SK-N-SH (cell line): Measurements from ENCODE around the gene CARD14. TPM values are rescaled to one million over a fixed set of nuclear protein-coding genes. Genes with fewer than 3 reads are reported as not detected.

Source experiments
- CTCF ChIA-PET: fragments of 300-600, 350-600 bp; formaldehyde crosslinking; extraction: SDS; loops from one replicate; lab custom pipeline; 2021; lab: Yijun Ruan, JAX
- POLR2A ChIA-PET: fragments of 350-600 bp; sonication (Branson Sonifier 250); formaldehyde crosslinking; extraction: SDS; loops from one replicate; lab custom pipeline; 2020; ENCODE audit warnings: antibody characterized with exemption, inconsistent platforms; lab: Yijun Ruan, JAX
- DNase-seq: peaks from one replicate; pipeline ENCODE4 v3.0.0; 2012
- H2AFZ ChIP-seq: fragments of 200-600 bp; sonication (generic); 2 replicates; pipeline ENCODE4 v1.8.1; 2016; ENCODE audit warnings: antibody characterized with exemption, mild to moderate bottlenecking, low read depth
- H3F3A ChIP-seq: fragments of 200-600 bp; sonication (generic); replicated peaks from 2 replicates; pipeline ENCODE3; 2016; ENCODE audit warnings: antibody characterized with exemption, mild to moderate bottlenecking; ENCODE audit not compliant: insufficient read depth
- H3K27ac ChIP-seq, 2 experiments: fragments of 200-500 bp in 1 of 2; fragments of 200-600 bp in 1 of 2; sonication (Bioruptor generic) in 1 of 2; sonication (generic), shearing (Covaris generic) in 1 of 2; 2 replicates each; pipeline versions ENCODE4 v1.5.1 to v1.6.1; 2014 to 2016; ENCODE audit warnings: low read depth in 2 of 2, inconsistent platforms in 1 of 2, low read length in 1 of 2, mild to moderate bottlenecking in 1 of 2, mixed read lengths in 1 of 2
- H3K27me3 ChIP-seq: fragments of 200-600 bp; sonication (generic), shearing (Covaris generic); 2 replicates; pipeline ENCODE4 v1.6.1; 2016; ENCODE audit warnings: mixed run types; ENCODE audit not compliant: insufficient read depth
- H3K36me3 ChIP-seq, 2 experiments: fragments of 200-500 bp in 1 of 2; fragments of 200-600 bp in 1 of 2; sonication (Bioruptor generic) in 1 of 2; sonication (generic) in 1 of 2; replicated peaks in 1 of 2; 2 replicates each; pipeline versions ENCODE3 to v1.5.1; 2014 to 2016; ENCODE audit warnings: low read length in 1 of 2, mild to moderate bottlenecking in 1 of 2; ENCODE audit not compliant: insufficient read depth in 2 of 2, control insufficient read depth in 1 of 2
- H3K4me1 ChIP-seq, 2 experiments: fragments of 200-500 bp in 1 of 2; fragments of 200-600 bp in 1 of 2; sonication (Bioruptor generic) in 1 of 2; sonication (generic), shearing (Covaris generic) in 1 of 2; 2 replicates each; pipeline versions ENCODE4 v1.5.1 to v1.6.1; 2014 to 2016; ENCODE audit warnings: low read depth in 1 of 2, low read length in 1 of 2, mixed run types in 1 of 2; ENCODE audit not compliant: insufficient read depth in 2 of 2, control insufficient read depth in 1 of 2
- H3K4me2 ChIP-seq: fragments of 200-600 bp; sonication (generic), shearing (Covaris generic); 2 replicates; pipeline ENCODE4 v1.6.1; 2017; ENCODE audit warnings: mixed run types
- H3K4me3 ChIP-seq, 2 experiments: fragments of 200-500 bp in 1 of 2; fragments of 200-600 bp in 1 of 2; sonication (Bioruptor generic) in 1 of 2; sonication (generic), shearing (Covaris generic) in 1 of 2; 2 replicates each; pipeline versions ENCODE4 v1.5.1 to v1.8.1; 2014 to 2016; ENCODE audit warnings: low read depth in 2 of 2, inconsistent platforms in 1 of 2, low read length in 1 of 2, mild to moderate bottlenecking in 1 of 2, mixed read lengths in 1 of 2, moderate library complexity in 1 of 2
- H3K79me2 ChIP-seq: fragments of 200-600 bp; sonication (generic); 2 replicates; pipeline ENCODE4 v1.8.1; 2017; ENCODE audit warnings: mild to moderate bottlenecking; ENCODE audit not compliant: insufficient read depth
- H3K9ac ChIP-seq: fragments of 200-600 bp; sonication (generic); 2 replicates; pipeline ENCODE4 v1.6.1; 2017; ENCODE audit warnings: mixed run types
- H3K9me2 ChIP-seq: fragments of 200-600 bp; sonication (generic); 2 replicates; pipeline ENCODE4 v1.6.1; 2017; ENCODE audit warnings: mixed run types
- H3K9me3 ChIP-seq: fragments of 200-600 bp; sonication (generic); 2 replicates; pipeline ENCODE4 v1.6.1; 2017; ENCODE audit warnings: mixed run types, mild to moderate bottlenecking, moderate library complexity
- H4K20me1 ChIP-seq: fragments of 200-600 bp; sonication (generic); 2 replicates; pipeline ENCODE4 v1.6.1; 2017; ENCODE audit warnings: mild to moderate bottlenecking, mixed run types; ENCODE audit not compliant: insufficient read depth
- CHD2 ChIP-seq: fragments of 150-350 bp; IDR thresholded peaks from 2 replicates; pipeline ENCODE4 v1.6.1; 2018; ENCODE audit warnings: low read length; ENCODE audit not compliant: partially characterized antibody
- ELF1 ChIP-seq: IDR thresholded peaks from 2 replicates; pipeline ENCODE4 v1.4.0; 2012
- EP300 ChIP-seq, 2 experiments: IDR thresholded peaks; 2 replicates each; pipeline versions ENCODE4 v1.4.0 to v1.6.1; 2012; ENCODE audit warnings: borderline replicate concordance in 1 of 2, low read depth in 1 of 2, low read length in 1 of 2
- EZH2phosphoT487 ChIP-seq: fragments of 200-600 bp; sonication (generic); IDR thresholded peaks from 2 replicates; pipeline ENCODE4 v1.6.1; 2017; ENCODE audit warnings: low read depth, mixed run types, mild to moderate bottlenecking, antibody characterized with exemption, moderate library complexity, borderline replicate concordance
- FOXJ3 ChIP-seq: sonication (generic); formaldehyde crosslinking; IDR thresholded peaks from 2 replicates; pipeline ENCODE4 v1.5.1; 2020; ENCODE audit warnings: mild to moderate bottlenecking, missing genetic modification reagents
- GATA2 ChIP-seq: sonication (generic); formaldehyde crosslinking; IDR thresholded peaks from 2 replicates; pipeline ENCODE4 v1.5.0; 2020; ENCODE audit warnings: mild to moderate bottlenecking, missing genetic modification reagents
- JUND ChIP-seq: IDR thresholded peaks from 2 replicates; pipeline ENCODE4 v1.4.0; 2012
- MEF2A ChIP-seq: IDR thresholded peaks from 2 replicates; pipeline ENCODE4 v1.4.0; 2012; ENCODE audit warnings: low read depth, borderline replicate concordance
- NFIC ChIP-seq: IDR thresholded peaks from 2 replicates; pipeline ENCODE4 v1.4.0; 2012; ENCODE audit warnings: borderline replicate concordance
- NRF1 ChIP-seq: IDR thresholded peaks from 2 replicates; pipeline ENCODE4 v1.6.1; 2012; ENCODE audit warnings: low read depth, mild to moderate bottlenecking, low read length
- POLR2AphosphoS5 ChIP-seq: IDR thresholded peaks from 2 replicates; pipeline ENCODE4 v1.6.1; 2012; ENCODE audit warnings: low read depth, low read length
- RAD21 ChIP-seq: IDR thresholded peaks from 2 replicates; pipeline ENCODE4 v1.6.1; 2012; ENCODE audit warnings: mild to moderate bottlenecking, low read length
- RFX5 ChIP-seq: IDR thresholded peaks from 2 replicates; pipeline ENCODE4 v1.6.1; 2012; ENCODE audit warnings: mild to moderate bottlenecking, improper control_type of control experiment, low read length
- SIN3A ChIP-seq: IDR thresholded peaks from 2 replicates; pipeline ENCODE4 v1.6.1; 2012; ENCODE audit warnings: low read depth, mild to moderate bottlenecking, low read length, moderate library complexity, borderline replicate concordance
- TCF12 ChIP-seq: IDR thresholded peaks from 2 replicates; pipeline ENCODE4 v1.4.0; 2012
- YY1 ChIP-seq: IDR thresholded peaks from 2 replicates; pipeline ENCODE4 v1.4.0; 2012; ENCODE audit warnings: low read depth, mild to moderate bottlenecking
- WGBS: methylation state at CpG from one replicate; pipeline ENCODE4 v1.1.6; 2017; ENCODE audit warnings: low lambda C conversion rate; 5-methylcytosine and 5-hydroxymethylcytosine counted together
- polyA plus RNA-seq, 3 experiments: library from polyadenylated mRNA; depleted of rRNA; stranded (reverse); fragments of >200 nt; gene quantifications; 2 replicates each; pipeline ENCODE4 v1.2.3, GENCODE V29; 2012
- TF ChIP-seq, protein P1 (sequence below): fragments of 150-350 bp; IDR thresholded peaks from 2 replicates; pipeline ENCODE4 v1.6.1; 2017; ENCODE audit warnings: antibody characterized with exemption, low read length, low read depth, borderline replicate concordance
- TF ChIP-seq, protein P2 (sequence below): IDR thresholded peaks from 2 replicates; pipeline ENCODE4 v1.4.0; 2012; ENCODE audit warnings: low read depth, borderline replicate concordance
- TF ChIP-seq, protein P3 (sequence below): IDR thresholded peaks from 2 replicates; pipeline ENCODE4 v1.4.0; 2012; ENCODE audit warnings: low read depth
- TF ChIP-seq, protein P4 (sequence below): IDR thresholded peaks from 2 replicates; pipeline ENCODE4 v1.4.0; 2012; ENCODE audit warnings: low read depth, borderline replicate concordance
- TF ChIP-seq, protein P5 (sequence below): fragments of 150-350 bp; IDR thresholded peaks from 2 replicates; pipeline ENCODE4 v1.6.1; 2016; ENCODE audit warnings: mild to moderate bottlenecking, low read depth, low read length

The CARD14 gene
- polyA plus RNA-seq, 1 of the 3 experiments (the other 2 are of a cell fraction) = 0.05 TPM

DNA sequence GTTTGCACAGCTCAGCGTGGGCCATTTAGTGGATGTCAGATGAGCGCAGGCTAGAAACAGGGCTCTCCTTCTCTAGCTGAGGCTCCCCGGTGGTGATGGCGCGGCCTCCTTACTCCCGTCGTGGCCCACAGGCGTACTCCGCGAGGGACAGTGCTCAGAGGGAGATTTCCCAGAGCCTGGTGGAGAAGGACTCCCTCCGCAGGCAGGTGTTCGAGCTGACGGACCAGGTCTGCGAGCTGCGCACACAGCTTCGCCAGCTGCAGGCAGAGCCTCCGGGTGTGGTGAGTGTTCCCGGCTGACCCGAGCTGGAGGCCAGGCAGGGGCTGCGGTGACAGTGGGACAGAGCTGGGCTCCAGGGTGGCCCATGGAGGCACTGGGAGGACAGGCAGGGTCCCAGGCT is 21.4 kb downstream of the CARD14 start:
- WGBS = 94% methylated on average over 20 of the region's 20 CpGs
- no peak overlapping the region for H3K4me3 ChIP-seq
- no peaks in the 10 kb centered on the region for H3K9me2 ChIP-seq
- H3K4me2 ChIP-seq = no peak overlapping the region
- no peaks in the 10 kb centered on the region for H3K9me3 ChIP-seq
- no peaks in the 10 kb centered on the region for H3K36me3 ChIP-seq
- H3K4me1 ChIP-seq = no peaks in the 10 kb centered on the region
- H4K20me1 ChIP-seq = no peaks in the 10 kb centered on the region
- CTCF ChIA-PET = interaction anchor here (1.1 to 2.0 kb wide), 3 partner anchors 8 to 911 kb away, joined by 3 to 6 read pairs (median 4); no protein-coding TSS in a partner anchor
- no peaks in the 10 kb centered on the region for H3F3A ChIP-seq
- POLR2A ChIA-PET = no interaction called here
- H3K27me3 ChIP-seq = 0 out of 2 replicates have a peak, but pooled peaks cover 9% of the 10 kb centered on the region
- no peak for TF ChIP-seq MEF2A
- TF ChIP-seq, protein P1, sequence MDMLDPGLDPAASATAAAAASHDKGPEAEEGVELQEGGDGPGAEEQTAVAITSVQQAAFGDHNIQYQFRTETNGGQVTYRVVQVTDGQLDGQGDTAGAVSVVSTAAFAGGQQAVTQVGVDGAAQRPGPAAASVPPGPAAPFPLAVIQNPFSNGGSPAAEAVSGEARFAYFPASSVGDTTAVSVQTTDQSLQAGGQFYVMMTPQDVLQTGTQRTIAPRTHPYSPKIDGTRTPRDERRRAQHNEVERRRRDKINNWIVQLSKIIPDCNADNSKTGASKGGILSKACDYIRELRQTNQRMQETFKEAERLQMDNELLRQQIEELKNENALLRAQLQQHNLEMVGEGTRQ = no peak
- TF ChIP-seq RAD21 = no peak
- TF ChIP-seq ELF1 = no peak
- TF ChIP-seq, protein P2, sequence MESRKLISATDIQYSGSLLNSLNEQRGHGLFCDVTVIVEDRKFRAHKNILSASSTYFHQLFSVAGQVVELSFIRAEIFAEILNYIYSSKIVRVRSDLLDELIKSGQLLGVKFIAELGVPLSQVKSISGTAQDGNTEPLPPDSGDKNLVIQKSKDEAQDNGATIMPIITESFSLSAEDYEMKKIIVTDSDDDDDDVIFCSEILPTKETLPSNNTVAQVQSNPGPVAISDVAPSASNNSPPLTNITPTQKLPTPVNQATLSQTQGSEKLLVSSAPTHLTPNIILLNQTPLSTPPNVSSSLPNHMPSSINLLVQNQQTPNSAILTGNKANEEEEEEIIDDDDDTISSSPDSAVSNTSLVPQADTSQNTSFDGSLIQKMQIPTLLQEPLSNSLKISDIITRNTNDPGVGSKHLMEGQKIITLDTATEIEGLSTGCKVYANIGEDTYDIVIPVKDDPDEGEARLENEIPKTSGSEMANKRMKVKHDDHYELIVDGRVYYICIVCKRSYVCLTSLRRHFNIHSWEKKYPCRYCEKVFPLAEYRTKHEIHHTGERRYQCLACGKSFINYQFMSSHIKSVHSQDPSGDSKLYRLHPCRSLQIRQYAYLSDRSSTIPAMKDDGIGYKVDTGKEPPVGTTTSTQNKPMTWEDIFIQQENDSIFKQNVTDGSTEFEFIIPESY = no peak
- no peak for TF ChIP-seq TCF12
- no peak for TF ChIP-seq EP300 (IDR thresholded peaks at IDR 0.05; ENCODE audit: borderline replicate concordance in 1 of 2, low read depth in 1 of 2, low read length in 1 of 2)
- no peak for TF ChIP-seq RFX5
- TF ChIP-seq POLR2AphosphoS5 = no peak
- no peak for TF ChIP-seq EZH2phosphoT487
- TF ChIP-seq, protein P3, sequence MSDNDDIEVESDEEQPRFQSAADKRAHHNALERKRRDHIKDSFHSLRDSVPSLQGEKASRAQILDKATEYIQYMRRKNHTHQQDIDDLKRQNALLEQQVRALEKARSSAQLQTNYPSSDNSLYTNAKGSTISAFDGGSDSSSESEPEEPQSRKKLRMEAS = no peak
- TF ChIP-seq CHD2 = no peak
- TF ChIP-seq, all 33 proteins: peak for 0
- no peak overlapping the region for H2AFZ ChIP-seq
- no peak for DNase-seq
- no peaks in the 10 kb centered on the region for H3K79me2 ChIP-seq
- no peak overlapping the region for H3K9ac ChIP-seq
- no peak overlapping the region for H3K27ac ChIP-seq

DNA sequence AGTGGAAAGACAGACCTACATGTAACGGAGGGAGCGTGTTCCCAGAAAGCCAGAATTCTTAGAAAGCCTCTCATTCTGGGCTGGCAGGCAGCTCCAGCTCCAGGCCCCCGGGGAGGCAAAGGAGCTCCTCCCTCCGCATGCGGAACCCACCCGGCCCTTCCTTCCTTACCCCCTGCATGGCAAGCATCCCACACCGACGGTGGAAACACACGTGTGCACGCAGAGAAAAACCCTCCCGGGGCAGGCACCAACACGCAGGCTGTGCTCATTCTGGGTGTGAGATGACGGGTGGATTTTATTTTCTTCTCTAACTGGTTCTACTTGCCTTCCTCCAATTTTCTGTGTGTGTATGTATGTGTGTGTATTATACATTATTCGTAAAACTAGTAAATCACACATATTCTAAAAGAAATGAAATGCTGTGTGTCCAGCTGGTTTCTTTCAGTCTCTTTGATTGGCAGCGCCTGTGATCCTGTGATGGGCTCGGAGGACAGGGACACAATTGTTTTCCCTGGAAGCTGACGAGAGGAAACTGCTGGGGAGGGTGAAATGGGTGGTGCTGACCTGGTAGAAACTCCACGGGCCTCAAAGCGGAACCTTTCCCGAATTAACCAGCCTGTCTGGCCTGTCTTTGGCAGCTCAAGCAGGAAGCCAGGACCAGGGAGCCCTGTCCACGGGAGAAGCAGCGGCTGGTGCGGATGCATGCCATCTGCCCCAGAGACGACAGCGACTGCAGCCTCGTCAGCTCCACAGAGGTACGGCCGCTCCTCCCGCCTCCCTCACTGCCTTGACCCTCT is 22.2 kb downstream of the CARD14 start:
- ChIA-PET CTCF (interaction anchor here (0.7 to 2.0 kb wide), 4 partner anchors 9 to 910 kb away, joined by 3 to 6 read pairs (median 4); no protein-coding TSS in a partner anchor), POLR2A (no interaction called here)
- Histone ChIP-seq H3K4me2 (no peak overlapping the region), H3K79me2 (no peaks in the 10 kb centered on the region), H4K20me1 (no peaks in the 10 kb centered on the region), H3K4me3 (no peak overlapping the region), H3K36me3 (no peaks in the 10 kb centered on the region), H3K27ac (no peak overlapping the region), H3K9me3 (no peaks in the 10 kb centered on the region), H3K9ac (no peak overlapping the region), H3K4me1 (no peaks in the 10 kb centered on the region), H3F3A (no peaks in the 10 kb centered on the region), H2AFZ (no peak overlapping the region), H3K27me3 (0 out of 2 replicates have a peak, but pooled peaks cover 9% of the 10 kb centered on the region), H3K9me2 (no peaks in the 10 kb centered on the region)
- 77% methylated on average over 22 of the region's 29 CpGs for WGBS
- no peak for DNase-seq
- no peak for TF ChIP-seq MEF2A
- TF ChIP-seq, protein P4, sequence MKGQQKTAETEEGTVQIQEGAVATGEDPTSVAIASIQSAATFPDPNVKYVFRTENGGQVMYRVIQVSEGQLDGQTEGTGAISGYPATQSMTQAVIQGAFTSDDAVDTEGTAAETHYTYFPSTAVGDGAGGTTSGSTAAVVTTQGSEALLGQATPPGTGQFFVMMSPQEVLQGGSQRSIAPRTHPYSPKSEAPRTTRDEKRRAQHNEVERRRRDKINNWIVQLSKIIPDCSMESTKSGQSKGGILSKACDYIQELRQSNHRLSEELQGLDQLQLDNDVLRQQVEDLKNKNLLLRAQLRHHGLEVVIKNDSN = no peak
- TF ChIP-seq NRF1 = no peak
- TF ChIP-seq, protein P3 = no peak
- TF ChIP-seq SIN3A = no peak
- TF ChIP-seq YY1 = no peak
- TF ChIP-seq NFIC = no peak
- TF ChIP-seq, protein P5, sequence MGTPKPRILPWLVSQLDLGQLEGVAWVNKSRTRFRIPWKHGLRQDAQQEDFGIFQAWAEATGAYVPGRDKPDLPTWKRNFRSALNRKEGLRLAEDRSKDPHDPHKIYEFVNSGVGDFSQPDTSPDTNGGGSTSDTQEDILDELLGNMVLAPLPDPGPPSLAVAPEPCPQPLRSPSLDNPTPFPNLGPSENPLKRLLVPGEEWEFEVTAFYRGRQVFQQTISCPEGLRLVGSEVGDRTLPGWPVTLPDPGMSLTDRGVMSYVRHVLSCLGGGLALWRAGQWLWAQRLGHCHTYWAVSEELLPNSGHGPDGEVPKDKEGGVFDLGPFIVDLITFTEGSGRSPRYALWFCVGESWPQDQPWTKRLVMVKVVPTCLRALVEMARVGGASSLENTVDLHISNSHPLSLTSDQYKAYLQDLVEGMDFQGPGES = no peak
- TF ChIP-seq FOXJ3 (CRISPR knock-in tag) = no peak
- no peak for TF ChIP-seq POLR2AphosphoS5
- no peak for TF ChIP-seq GATA2
- TF ChIP-seq, protein P1 = no peak
- no peak for TF ChIP-seq JUND
